Smooth muscle cell of trachea (primary cell): ENCODE measurements around the gene WNT2B. TPM values are rescaled to one million over a fixed set of nuclear protein-coding genes. Genes with fewer than 3 reads are reported as not detected.

Source experiments
- total RNA-seq: library from RNA; depleted of rRNA; stranded (reverse); fragments of >200 nt; gene quantifications from 2 replicates; pipeline ENCODE4 v1.2.1, GENCODE V29; 2014

The WNT2B gene
- 3.2 and 9.9 TPM in 2 replicates for total RNA-seq

GRCh38 chr1:112508278-112509004, at the start of gene WNT2B:
Gene WNT2B, plus strand, starts transcription at chr1:112508965. Its CDS starts 298 bp downstream, at chr1:112509263.

Other genes starting within 250 kb of the WNT2B start
- 12.6 and 19.2 TPM in 2 replicates for gene CTTNBP2NL, start 112.8 kb upstream of the WNT2B start, total RNA-seq
- gene ST7L, start 110.2 kb downstream of the WNT2B start, total RNA-seq, result 10.8 and 17.5 TPM in 2 replicates
- 270 and 287 TPM in 2 replicates for gene CAPZA1, start 110.9 kb downstream of the WNT2B start, total RNA-seq
- 49.7 and 66.3 TPM in 2 replicates for gene MOV10, start 165.7 kb downstream of the WNT2B start, total RNA-seq
- 506 and 567 TPM in 2 replicates for gene RHOC, start 198.2 kb downstream of the WNT2B start, total RNA-seq
- 1.3 and 1.5 TPM in 2 replicates for gene PPM1J, start 206.4 kb downstream of the WNT2B start, total RNA-seq